ENCODE measurements around the gene ERGIC3.

ERGIC3 gene

DNA sequence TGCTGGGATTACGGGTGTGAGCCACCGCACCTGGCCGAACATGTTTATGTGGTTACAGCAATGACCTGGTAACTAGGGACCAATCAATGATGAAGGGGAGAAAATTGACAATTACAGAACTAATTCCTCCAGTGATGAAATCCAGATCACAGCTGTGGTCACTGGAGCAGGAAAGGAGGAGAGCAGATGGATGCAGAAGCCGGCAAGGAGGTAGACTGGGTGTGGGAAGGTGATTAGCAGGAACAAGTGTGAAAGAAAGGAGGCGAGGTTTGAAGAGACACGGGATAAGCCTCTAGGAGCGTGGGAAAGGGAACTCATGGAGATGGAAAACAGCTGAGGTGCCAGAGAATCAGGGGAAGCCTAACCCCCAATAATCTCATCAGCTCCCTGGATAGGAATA is 56.6 kb downstream of the ERGIC3 start:
- DNase-seq (ENCODE audit: low read depth, low spot score), result no peak

DNA sequence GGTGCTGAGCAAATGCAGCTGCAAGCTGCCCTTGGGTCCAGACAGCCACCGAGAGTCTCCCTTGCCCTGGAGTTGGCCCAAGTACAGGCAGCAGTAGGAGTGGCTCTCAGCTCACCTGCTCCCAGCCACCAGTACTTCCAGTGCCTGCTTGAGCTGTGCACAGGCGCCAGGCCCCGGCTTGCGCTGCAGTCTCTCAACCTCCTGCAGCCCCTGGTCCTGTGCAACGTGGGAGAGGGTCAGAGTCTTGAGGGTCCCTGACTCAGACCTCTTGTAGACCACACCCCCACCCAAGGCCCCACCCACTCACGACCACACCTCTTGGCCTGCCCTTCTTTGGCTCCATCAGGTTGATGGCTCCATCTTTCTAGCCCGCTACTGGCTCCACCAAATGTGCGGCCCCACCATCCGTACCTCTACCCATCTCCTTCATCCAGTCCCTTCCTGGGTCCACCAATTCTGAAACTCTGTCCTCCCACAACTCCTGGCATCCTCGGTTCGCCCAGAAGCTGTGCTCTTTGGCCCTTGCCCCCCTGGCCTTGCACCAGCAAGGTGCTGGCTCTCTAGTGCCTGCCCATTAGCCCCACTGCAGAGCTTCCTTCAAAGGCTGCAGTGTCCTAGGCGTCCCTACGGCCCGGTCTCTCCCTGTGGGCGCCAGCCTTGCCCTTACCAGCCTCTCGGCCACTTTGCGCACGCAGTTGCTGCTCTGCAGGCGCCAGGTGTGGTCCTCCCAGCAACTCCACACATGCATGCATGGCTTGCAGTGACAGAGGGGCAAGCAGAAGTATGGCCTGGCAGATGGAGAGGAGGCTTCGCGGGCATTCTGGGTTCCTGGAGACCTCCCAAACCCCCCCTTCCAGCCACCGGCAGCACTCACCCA is 57.3 kb downstream of the ERGIC3 start:
- no peak for DNase-seq (ENCODE audit: low read depth, low spot score)

DNA sequence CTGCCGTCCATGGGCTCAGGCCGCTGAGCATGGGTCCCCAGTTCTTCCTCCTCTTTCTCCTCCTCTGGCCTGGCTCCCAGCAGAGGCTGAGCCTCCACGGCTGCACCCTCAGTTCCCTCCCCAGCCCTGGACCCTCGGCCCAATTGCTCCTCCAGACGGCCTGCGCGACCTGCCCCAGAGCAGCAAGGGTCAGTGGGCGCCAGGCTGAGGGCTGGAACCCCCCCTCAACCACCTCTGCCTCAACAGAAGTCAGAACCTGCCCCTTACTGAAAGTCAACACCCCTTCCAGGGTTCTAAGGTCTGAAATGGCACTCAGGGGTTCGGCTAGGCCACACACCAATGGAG is 57.9 kb downstream of the ERGIC3 start:
- no peak for DNase-seq (ENCODE audit: low read depth, low spot score)

DNA sequence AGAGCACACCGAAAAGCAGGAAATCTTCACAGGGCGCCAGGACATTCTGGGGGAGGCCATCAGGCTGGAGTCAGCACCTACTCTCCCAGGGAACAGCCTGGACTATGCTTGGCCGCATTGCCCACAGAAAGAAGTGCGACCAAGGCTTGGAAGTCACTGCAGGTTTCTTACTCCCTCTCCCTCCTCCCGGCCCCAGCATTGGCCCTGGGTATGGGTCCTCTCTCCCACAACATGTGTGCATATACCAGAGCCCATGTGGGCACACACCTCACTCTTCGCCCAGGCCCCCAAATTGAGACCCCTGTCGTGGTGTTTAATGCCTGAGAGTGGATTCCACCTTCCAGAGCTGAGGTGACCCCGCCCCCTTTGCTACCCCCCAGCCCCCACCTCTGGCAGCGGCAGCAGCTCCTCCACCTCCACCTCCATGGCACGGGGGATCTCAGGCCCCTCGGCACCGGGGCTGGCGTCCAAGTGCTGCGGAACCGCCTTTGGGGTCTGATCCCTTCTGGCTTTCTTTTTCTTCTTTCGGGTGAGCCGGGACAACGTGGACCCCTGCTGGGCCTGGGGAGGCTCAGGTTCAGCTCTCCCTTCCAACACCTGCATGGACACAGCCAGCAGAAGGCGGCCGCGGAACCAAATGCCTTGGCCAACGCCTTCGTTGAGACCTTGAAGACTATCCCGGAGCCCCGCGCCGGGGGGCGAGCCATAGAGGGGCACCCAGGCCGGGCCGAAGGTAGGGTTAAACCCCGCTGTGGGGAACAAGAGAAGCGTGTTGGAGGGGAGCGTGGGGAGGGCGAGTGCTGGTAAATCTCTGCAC is 58.5 kb downstream of the ERGIC3 start:
- DNase-seq (ENCODE audit: low read depth, low spot score), result no peak

DNA sequence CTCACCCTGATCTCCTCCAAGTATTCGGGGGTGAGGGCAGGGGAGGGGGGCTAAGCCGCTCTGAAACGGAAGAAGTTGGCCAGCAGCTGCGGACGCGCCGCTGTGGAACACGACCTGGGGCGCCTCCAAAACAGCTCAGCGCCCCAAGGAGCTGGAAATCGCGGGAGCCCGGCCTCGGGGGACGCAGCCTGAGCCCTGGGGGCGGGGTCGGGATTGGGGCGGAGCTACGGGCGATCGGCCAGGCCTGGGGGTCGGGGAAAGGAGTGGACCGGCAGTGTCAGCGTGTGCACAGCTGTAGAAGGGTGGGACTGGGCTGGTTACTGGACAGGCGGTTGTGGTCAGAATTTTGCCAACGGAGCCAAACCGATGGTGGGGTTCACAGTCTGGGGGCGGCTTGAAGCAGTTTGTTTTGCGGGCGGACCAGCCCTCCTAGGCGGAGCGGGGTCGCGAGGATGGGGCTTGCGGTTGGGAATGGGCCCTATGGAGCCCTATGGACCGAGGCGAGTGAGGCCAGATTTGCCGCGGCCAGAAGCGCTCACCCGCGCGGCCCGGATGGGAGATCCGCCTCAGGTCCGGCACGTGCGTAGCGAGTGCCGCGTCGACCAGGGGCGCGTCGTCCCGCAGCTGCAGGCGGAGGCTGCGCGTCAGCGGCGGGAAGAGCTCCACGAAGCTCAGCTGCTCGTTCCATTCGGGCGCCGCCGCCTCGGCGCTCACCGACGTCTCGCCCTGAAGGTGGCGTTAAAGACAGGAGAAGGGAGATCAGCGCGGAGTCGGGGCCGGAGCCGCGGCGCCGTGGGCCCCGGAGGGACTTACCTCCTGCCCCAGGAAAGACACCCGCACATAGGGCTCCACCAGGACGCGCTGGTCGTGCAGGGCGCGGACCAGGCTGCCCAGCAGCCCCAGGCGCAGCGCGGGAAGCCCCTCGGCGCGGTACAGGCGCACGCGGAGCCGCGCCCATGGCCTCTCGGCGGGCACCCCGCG is 59.4 kb downstream of the ERGIC3 start:
- no peak for DNase-seq (ENCODE audit: low read depth, low spot score)

DNA sequence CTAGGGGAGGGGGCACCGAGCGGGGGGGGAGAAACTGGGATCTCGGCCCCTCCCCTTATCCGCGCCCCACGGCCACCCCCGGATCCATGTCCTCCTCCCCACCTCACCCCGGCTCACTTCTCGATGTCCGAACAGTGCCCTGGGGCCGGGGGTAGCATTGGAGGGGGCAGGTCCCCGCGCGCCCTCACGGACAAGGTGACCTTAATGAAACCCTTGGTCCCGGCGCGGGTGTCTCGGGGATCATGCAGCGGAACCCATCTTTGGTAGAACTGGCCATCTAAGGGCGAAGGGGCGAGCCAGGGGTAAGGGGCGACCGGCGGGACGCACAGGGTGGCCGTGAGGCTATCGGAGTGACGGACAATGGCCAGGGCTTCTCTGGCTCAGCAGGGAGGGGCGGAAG is 60.1 kb downstream of the ERGIC3 start:
- no peak for DNase-seq (ENCODE audit: low read depth, low spot score)

DNA sequence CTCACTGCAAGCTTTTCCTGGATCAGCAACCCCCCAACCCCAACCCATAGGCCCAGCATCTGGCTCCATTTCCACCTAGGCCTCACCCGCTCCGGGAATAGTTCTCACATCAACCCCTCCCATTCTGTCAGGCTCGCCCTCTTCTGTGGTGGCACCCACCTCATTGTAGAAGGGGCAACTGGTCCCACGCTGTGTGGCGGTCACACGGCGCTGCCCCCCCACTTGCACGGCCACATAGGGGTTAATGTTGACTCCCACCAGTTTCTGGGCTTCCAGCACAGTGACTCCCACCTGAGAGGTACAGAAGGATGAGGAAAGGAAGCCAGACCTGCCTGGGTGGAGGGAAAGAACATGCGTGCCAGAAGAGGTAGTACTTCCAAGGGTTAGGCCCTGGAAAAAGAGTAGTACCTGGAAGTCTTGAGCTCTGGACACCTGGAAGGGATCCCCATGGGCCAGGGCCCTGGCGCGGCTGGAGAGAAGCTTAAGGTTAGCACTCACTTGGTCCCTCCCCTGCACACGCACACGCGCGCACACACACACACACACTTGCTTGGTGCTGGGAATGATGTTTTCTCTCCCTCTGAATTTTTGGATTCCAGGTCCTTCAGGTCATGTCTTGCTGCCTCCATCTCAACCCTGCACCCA is 61.1 kb downstream of the ERGIC3 start:
- DNase-seq (ENCODE audit: low read depth, low spot score), result no peak

DNA sequence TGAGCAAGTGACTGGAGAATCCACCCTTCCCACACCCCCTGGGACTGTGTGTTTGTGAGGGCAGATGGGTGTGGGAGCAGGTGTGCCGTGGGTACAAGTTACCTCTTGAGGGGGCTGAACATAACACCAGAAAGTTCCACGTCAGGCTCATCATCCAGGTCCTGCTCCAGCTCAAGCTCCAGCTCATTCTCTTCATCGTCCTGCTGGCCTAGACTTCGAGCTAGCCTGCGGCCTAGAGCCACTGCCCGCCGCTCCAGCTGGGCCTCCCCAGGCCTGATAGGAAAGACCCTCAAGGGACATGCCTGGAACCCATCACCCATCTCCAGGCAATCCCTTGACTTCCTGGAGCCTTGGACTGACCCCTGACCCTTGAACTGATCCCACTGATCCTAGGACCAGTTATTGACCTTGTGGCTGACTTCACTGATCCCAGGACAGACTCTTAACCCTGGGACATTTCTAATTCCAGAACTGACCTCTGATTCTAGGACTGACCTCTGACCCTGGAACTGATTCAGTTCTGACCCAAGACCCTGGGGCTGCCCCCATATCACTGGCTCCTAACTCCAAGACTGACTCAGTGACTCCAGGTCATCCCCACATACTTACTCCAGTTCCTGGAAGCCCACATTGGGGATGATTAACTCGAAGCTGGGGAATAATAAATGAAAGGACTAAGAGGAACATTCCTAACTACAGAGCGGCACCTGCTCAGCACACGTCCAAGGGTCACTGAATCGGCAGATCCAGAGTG is 62.0 kb downstream of the ERGIC3 start:
- DNase-seq (ENCODE audit: low read depth, low spot score), result no peak

DNA sequence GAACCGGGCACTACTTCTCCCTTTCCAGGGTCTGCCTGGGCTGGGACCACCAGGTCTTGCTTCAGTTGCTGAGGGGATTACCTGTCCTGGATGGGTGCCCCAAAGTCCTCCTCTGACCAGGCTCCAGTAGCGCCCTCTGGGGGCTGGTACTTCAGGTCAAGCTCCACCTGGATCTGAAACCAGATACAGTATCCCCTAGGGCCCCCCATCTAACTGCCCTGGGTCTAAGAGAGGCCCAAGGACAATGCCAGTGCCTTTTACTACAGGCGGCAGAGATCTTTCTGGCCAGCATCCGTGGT is 62.5 kb downstream of the ERGIC3 start:
- no peak for DNase-seq (ENCODE audit: low read depth, low spot score)

DNA sequence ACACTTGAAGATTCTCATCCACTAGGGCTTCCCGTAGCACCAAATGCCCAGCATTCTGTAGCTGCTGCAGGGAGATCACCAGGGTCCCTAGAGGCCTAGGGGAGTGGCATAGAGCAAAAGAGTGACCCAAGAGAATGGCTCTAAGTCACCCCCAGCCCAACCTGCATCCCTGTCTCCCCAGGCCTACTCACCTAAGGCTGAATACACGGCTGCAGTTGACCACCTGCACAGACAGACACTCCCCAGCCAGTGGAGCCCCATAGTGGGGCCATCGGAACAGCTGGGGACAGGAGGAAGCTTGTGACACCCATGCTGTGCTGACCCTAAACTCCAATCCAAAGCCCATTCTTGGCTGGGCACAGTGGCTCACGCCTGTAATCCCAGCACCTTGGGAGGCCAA is 64.2 kb downstream of the ERGIC3 start:
- DNase-seq (ENCODE audit: low read depth, low spot score), result no peak

All from brain pericyte (primary cell).